GM19240 (cell line): Measurements from ENCODE around the gene VAPA.

Experiments used
- DNase-seq: peaks from one replicate; pipeline ENCODE4 v3.0.0; 2011; ENCODE audit warnings: low spot score; ENCODE audit not compliant: insufficient read length

The VAPA gene

GRCh38 chr18:10002280-10002679 is 88.5 kb downstream of the VAPA start:
- no peak for DNase-seq

- DNase-seq, result no peak
These were observed 89.5 kb downstream of the VAPA start for GRCh38 chr18:10003281-10003680.

GRCh38 chr18:10003866-10004265 is 90.0 kb downstream of the VAPA start:
- DNase-seq, result no peak

DNA sequence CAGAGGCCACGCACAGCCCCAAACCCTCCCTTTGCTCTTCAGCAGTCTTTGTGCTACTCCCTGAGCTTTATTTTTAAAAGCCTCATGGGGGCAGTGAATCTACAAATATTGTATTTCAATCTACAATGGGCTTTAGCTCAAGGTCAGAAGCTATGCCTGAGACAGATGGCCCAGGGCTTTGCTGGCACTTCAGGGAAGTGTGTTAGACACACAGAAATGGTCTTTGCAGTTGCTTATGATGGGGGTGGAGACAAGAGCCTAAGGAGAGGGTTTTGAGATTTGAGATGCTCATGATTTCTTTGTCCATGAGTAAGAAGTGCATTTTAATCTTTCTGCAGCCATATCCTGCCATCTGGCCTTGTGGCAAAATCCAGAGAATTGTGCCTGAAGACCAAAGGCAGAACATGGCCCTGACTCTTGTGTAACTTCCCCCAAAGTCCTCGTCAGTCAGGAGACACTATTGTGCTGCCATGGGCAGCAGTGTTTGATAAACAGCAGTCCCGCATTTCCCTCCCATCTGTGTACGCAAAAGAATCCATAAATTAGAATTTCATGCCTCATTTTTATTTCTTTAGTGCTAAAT is 92.6 kb downstream of the VAPA start:
- no peak for DNase-seq

DNA sequence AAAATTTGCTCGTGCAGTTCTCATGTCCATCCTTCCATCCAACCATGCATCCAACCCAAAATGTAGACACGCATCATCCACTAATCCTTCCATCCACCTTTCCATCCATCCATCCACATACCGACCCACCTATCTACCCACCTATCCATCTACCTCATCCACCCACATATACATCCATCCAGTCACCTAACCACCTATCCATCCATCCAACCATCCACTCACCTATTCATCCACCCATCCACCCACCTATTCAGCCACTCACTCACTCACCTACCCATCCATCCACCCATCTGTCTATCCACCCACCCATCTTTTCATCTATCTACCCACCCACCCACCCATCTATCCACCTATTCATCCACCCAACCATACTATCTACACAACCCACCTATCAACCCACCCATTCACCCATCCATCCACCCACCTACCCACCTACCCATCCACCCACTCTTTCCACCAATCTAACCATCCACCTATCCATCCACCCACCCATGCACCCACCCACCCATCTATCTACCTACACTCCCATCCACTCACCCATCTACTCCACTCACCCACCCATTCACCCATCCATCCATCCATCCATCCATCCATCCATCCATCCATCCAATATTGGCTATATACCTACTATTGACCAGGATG is 94.3 kb downstream of the VAPA start:
- DNase-seq, result no peak
